SH-SY5Y (cell line): Measurements from ENCODE around the gene ZNF154.

Experiments used
- GATA2 ChIP-seq: IDR thresholded peaks from 2 replicates; pipeline ENCODE4 v1.6.1; 2011; ENCODE audit warnings: mild to moderate bottlenecking, low read depth, low read length
- GATA3 ChIP-seq: IDR thresholded peaks from 2 replicates; pipeline ENCODE4 v1.6.1; 2011; ENCODE audit warnings: low read depth, mild to moderate bottlenecking, low read length, moderate library complexity

- TF ChIP-seq GATA3, result no peak
- no peak for TF ChIP-seq GATA2
These were observed 3.2 kb upstream of the ZNF154 start for GRCh38 chr19:57712222-57712621.
